GM23338 (cell line): Measurements from ENCODE around the gene CDCP1. TPM values are rescaled to one million over a fixed set of nuclear protein-coding genes. Genes with fewer than 3 reads are reported as not detected.

Source experiments
- ATAC-seq: fragments of 200-7000 bp; cut with Tn5 transposase; 3 replicates; pipeline ENCODE4 v1.9.1; 2020
- DNase-seq: peaks from one replicate; pipeline ENCODE4 v3.0.0-alpha.2; 2015; ENCODE audit warnings: low spot score
- H2AFZ ChIP-seq: fragments of 200-600 bp; sonication (generic); 2 replicates; pipeline ENCODE4 v1.8.0; 2016; ENCODE audit warnings: antibody characterized with exemption, mild to moderate bottlenecking, moderate library complexity
- H3F3A ChIP-seq: fragments of 200-600 bp; sonication (generic); replicated peaks from 2 replicates; pipeline ENCODE4 v1.8.0; 2017; ENCODE audit warnings: antibody characterized with exemption, mixed run types, low read depth
- H3K27ac ChIP-seq: fragments of 200-600 bp; sonication (generic); 2 replicates; pipeline ENCODE4 v1.6.1; 2016; ENCODE audit warnings: low read depth
- H3K27me3 ChIP-seq: fragments of 200-600 bp; sonication (generic); 2 replicates; pipeline ENCODE4 v1.8.0; 2016; ENCODE audit warnings: mild to moderate bottlenecking, mixed run types, moderate library complexity; ENCODE audit not compliant: insufficient read depth
- H3K36me3 ChIP-seq: fragments of 200-600 bp; sonication (generic); 2 replicates; pipeline ENCODE4 v1.8.0; 2016; ENCODE audit warnings: mild to moderate bottlenecking; ENCODE audit not compliant: insufficient read depth
- H3K4me1 ChIP-seq: fragments of 200-600 bp; sonication (generic); 2 replicates; pipeline ENCODE4 v1.8.0; 2016; ENCODE audit warnings: mild to moderate bottlenecking, moderate library complexity; ENCODE audit not compliant: insufficient read depth
- H3K4me2 ChIP-seq: fragments of 200-600 bp; sonication (generic); 2 replicates; pipeline ENCODE4 v1.7.1; 2017; ENCODE audit warnings: mixed run types
- H3K4me3 ChIP-seq: fragments of 200-600 bp; sonication (generic); 2 replicates; pipeline ENCODE4 v1.6.1; 2016; ENCODE audit warnings: mixed run types
- H3K79me2 ChIP-seq: fragments of 200-600 bp; sonication (generic); replicated peaks from 2 replicates; pipeline ENCODE4 v1.8.0; 2017; ENCODE audit warnings: mild to moderate bottlenecking; ENCODE audit not compliant: insufficient read depth
- H3K9me2 ChIP-seq: fragments of 200-600 bp; sonication (generic); 2 replicates; pipeline ENCODE4 v1.8.0; 2017; ENCODE audit not compliant: insufficient read depth
- H4K20me1 ChIP-seq: fragments of 200-600 bp; sonication (generic); replicated peaks from 2 replicates; pipeline ENCODE4 v1.8.0; 2017; ENCODE audit warnings: mild to moderate bottlenecking; ENCODE audit not compliant: insufficient read depth
- H3K27ac Mint-ChIP-seq: 2 replicates; pipeline ENCODE4 v1.8.0; 2020; ENCODE audit warnings: inconsistent platforms, mild to moderate bottlenecking, moderate library complexity, mixed read lengths
- H3K27me3 Mint-ChIP-seq: 3 replicates; pipeline ENCODE4 v1.8.0; 2022; ENCODE audit warnings: low read depth, mild to moderate bottlenecking, moderate library complexity, mixed read lengths, inconsistent platforms; ENCODE audit not compliant: insufficient read depth, poor library complexity
- H3K36me3 Mint-ChIP-seq: 3 replicates; pipeline ENCODE4 v1.8.0; 2021; ENCODE audit warnings: low read depth, mild to moderate bottlenecking, inconsistent platforms, moderate library complexity, mixed read lengths
- H3K4me1 Mint-ChIP-seq: 3 replicates; pipeline ENCODE4 v1.8.0; 2020; ENCODE audit warnings: mild to moderate bottlenecking, inconsistent platforms, mixed read lengths
- H3K4me3 Mint-ChIP-seq: 3 replicates; pipeline ENCODE4 v1.8.0; 2021; ENCODE audit warnings: moderate library complexity, mild to moderate bottlenecking, inconsistent platforms, mixed read lengths
- H3K9me3 Mint-ChIP-seq: 3 replicates; pipeline ENCODE4 v1.8.0; 2020; ENCODE audit warnings: moderate library complexity, mild to moderate bottlenecking, inconsistent platforms, mixed read lengths
- CREB1 ChIP-seq: fragments of 250-450 bp; sonication (Bioruptor Pico); IDR thresholded peaks from 2 replicates; pipeline ENCODE4 v1.5.0; 2020; ENCODE audit warnings: low read depth, mild to moderate bottlenecking, moderate library complexity
- EZH2 ChIP-seq: fragments of 200-600 bp; sonication (generic); IDR thresholded peaks from one replicate; pipeline ENCODE4 v1.8.0; 2017; ENCODE audit warnings: antibody characterized with exemption, mild to moderate bottlenecking, low read depth; ENCODE audit not compliant: unreplicated experiment
- EZH2phosphoT487 ChIP-seq: fragments of 200-600 bp; sonication (generic); IDR thresholded peaks from one replicate; pipeline ENCODE4 v1.8.1; 2018; ENCODE audit warnings: antibody characterized with exemption; ENCODE audit not compliant: unreplicated experiment
- JUNB ChIP-seq: IDR thresholded peaks from one replicate; pipeline ENCODE4 v1.6.1; 2016; ENCODE audit warnings: antibody characterized with exemption; ENCODE audit not compliant: unreplicated experiment
- NANOG ChIP-seq: IDR thresholded peaks from 2 replicates; pipeline ENCODE4 v1.6.1; 2016; ENCODE audit warnings: antibody characterized with exemption, borderline replicate concordance
- POLR2AphosphoS5 ChIP-seq: IDR thresholded peaks from 2 replicates; pipeline ENCODE4 v1.6.1; 2016; ENCODE audit warnings: antibody characterized with exemption, low read depth
- STAT1 ChIP-seq: IDR thresholded peaks from one replicate; pipeline ENCODE4 v1.6.1; 2016; ENCODE audit warnings: antibody characterized with exemption; ENCODE audit not compliant: unreplicated experiment
- ZNF114 ChIP-seq: fragments of 250-450 bp; sonication (Bioruptor Pico); IDR thresholded peaks from 2 replicates; pipeline ENCODE4 v1.5.0; 2020; ENCODE audit warnings: mild to moderate bottlenecking, moderate library complexity
- ZNF331 ChIP-seq: fragments of 250-450 bp; sonication (Bioruptor Pico); IDR thresholded peaks from 2 replicates; pipeline ENCODE4 v1.5.0; 2020; ENCODE audit warnings: low read depth, mild to moderate bottlenecking, moderate library complexity
- polyA plus RNA-seq: library from polyadenylated mRNA; unstranded; fragments of >200 nt; fragmentation: Nextera tagmentation; extraction: Ambion mirVana; gene quantifications from 2 replicates; pipeline ENCODE4 v1.2.1, GENCODE V29; 2016
- total RNA-seq: library from RNA; depleted of rRNA; stranded (reverse); fragments of >200 nt; shearing (Covaris generic); gene quantifications from 2 replicates; pipeline ENCODE4 v1.2.3, GENCODE V29; 2014
- TF ChIP-seq, protein P1 (sequence below), 2 experiments: fragments of 200-600 bp in 1 of 2; sonication (generic) in 1 of 2; conservative IDR thresholded peaks; 2 replicates each; pipeline versions ENCODE4 v1.5.1 to v1.6.1; 2016 to 2017; ENCODE audit warnings: antibody characterized with exemption in 2 of 2, low read depth in 2 of 2, mild to moderate bottlenecking in 2 of 2, moderate library complexity in 1 of 2
- TF ChIP-seq, protein P2 (sequence below): IDR thresholded peaks from 2 replicates; pipeline ENCODE4 v1.6.1; 2016; ENCODE audit warnings: antibody characterized with exemption
- TF ChIP-seq, protein P3 (sequence below): fragments of 250-450 bp; sonication (Bioruptor Pico); IDR thresholded peaks from 2 replicates; pipeline ENCODE4 v1.5.0; 2020; ENCODE audit warnings: mild to moderate bottlenecking, moderate library complexity
- TF ChIP-seq, protein P4 (sequence below): IDR thresholded peaks from one replicate; pipeline ENCODE4 v1.6.1; 2018; ENCODE audit warnings: antibody characterized with exemption; ENCODE audit not compliant: unreplicated experiment

The CDCP1 gene
- total and polyA plus RNA-seq, 2 experiments from 2014 or later: 7.7 to 20.1 TPM

DNA sequence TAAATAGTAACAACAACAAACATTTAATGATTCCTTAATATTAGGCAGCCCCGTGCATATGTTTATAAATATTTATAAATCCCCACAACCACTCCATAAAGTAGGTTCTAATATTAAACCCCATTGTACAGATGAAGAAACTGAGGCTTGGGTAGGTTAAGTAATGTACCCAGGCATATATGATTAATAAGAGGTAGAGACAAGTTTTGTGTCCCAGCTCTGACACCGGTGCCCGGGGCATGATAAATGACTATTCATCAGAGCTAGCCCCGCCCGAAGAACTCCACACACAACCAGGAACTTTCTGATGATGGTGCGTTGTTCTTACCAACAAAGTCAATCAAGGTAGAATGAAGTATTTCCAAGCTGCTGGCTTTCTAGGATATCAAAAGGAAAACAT, 19.4 kb downstream of the CDCP1 start:
- Histone ChIP-seq H3K4me3 (no peak overlapping the region), H3F3A (no peaks in the 10 kb centered on the region), H3K27me3 (no peaks in the 10 kb centered on the region), H3K79me2 (peaks cover 27% of the 10 kb centered on the region), H3K27ac (no peak overlapping the region), H3K4me2 (no peak overlapping the region), H3K9me2 (no peaks in the 10 kb centered on the region), H2AFZ (no peak overlapping the region), H3K36me3 (no peaks in the 10 kb centered on the region), H3K4me1 (no peaks in the 10 kb centered on the region), H4K20me1 (peaks cover 23% of the 10 kb centered on the region)
- H3K36me3 Mint-ChIP-seq: no peaks in the 10 kb centered on the region
- ATAC-seq (no peak), DNase-seq (no peak)
- no peak for TF ChIP-seq POLR2AphosphoS5
- TF ChIP-seq STAT1: no peak
- no peak for TF ChIP-seq CREB1
- TF ChIP-seq, protein P1, sequence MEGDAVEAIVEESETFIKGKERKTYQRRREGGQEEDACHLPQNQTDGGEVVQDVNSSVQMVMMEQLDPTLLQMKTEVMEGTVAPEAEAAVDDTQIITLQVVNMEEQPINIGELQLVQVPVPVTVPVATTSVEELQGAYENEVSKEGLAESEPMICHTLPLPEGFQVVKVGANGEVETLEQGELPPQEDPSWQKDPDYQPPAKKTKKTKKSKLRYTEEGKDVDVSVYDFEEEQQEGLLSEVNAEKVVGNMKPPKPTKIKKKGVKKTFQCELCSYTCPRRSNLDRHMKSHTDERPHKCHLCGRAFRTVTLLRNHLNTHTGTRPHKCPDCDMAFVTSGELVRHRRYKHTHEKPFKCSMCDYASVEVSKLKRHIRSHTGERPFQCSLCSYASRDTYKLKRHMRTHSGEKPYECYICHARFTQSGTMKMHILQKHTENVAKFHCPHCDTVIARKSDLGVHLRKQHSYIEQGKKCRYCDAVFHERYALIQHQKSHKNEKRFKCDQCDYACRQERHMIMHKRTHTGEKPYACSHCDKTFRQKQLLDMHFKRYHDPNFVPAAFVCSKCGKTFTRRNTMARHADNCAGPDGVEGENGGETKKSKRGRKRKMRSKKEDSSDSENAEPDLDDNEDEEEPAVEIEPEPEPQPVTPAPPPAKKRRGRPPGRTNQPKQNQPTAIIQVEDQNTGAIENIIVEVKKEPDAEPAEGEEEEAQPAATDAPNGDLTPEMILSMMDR (conservative IDR thresholded peaks at IDR 0.05; ENCODE audit: low read depth in 2 of 2): no peak
- TF ChIP-seq ZNF114 (CRISPR knock-in tag): no peak
- TF ChIP-seq EZH2phosphoT487: no peak
- TF ChIP-seq, protein P2, sequence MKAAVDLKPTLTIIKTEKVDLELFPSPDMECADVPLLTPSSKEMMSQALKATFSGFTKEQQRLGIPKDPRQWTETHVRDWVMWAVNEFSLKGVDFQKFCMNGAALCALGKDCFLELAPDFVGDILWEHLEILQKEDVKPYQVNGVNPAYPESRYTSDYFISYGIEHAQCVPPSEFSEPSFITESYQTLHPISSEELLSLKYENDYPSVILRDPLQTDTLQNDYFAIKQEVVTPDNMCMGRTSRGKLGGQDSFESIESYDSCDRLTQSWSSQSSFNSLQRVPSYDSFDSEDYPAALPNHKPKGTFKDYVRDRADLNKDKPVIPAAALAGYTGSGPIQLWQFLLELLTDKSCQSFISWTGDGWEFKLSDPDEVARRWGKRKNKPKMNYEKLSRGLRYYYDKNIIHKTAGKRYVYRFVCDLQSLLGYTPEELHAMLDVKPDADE: no peak
- TF ChIP-seq, protein P3, sequence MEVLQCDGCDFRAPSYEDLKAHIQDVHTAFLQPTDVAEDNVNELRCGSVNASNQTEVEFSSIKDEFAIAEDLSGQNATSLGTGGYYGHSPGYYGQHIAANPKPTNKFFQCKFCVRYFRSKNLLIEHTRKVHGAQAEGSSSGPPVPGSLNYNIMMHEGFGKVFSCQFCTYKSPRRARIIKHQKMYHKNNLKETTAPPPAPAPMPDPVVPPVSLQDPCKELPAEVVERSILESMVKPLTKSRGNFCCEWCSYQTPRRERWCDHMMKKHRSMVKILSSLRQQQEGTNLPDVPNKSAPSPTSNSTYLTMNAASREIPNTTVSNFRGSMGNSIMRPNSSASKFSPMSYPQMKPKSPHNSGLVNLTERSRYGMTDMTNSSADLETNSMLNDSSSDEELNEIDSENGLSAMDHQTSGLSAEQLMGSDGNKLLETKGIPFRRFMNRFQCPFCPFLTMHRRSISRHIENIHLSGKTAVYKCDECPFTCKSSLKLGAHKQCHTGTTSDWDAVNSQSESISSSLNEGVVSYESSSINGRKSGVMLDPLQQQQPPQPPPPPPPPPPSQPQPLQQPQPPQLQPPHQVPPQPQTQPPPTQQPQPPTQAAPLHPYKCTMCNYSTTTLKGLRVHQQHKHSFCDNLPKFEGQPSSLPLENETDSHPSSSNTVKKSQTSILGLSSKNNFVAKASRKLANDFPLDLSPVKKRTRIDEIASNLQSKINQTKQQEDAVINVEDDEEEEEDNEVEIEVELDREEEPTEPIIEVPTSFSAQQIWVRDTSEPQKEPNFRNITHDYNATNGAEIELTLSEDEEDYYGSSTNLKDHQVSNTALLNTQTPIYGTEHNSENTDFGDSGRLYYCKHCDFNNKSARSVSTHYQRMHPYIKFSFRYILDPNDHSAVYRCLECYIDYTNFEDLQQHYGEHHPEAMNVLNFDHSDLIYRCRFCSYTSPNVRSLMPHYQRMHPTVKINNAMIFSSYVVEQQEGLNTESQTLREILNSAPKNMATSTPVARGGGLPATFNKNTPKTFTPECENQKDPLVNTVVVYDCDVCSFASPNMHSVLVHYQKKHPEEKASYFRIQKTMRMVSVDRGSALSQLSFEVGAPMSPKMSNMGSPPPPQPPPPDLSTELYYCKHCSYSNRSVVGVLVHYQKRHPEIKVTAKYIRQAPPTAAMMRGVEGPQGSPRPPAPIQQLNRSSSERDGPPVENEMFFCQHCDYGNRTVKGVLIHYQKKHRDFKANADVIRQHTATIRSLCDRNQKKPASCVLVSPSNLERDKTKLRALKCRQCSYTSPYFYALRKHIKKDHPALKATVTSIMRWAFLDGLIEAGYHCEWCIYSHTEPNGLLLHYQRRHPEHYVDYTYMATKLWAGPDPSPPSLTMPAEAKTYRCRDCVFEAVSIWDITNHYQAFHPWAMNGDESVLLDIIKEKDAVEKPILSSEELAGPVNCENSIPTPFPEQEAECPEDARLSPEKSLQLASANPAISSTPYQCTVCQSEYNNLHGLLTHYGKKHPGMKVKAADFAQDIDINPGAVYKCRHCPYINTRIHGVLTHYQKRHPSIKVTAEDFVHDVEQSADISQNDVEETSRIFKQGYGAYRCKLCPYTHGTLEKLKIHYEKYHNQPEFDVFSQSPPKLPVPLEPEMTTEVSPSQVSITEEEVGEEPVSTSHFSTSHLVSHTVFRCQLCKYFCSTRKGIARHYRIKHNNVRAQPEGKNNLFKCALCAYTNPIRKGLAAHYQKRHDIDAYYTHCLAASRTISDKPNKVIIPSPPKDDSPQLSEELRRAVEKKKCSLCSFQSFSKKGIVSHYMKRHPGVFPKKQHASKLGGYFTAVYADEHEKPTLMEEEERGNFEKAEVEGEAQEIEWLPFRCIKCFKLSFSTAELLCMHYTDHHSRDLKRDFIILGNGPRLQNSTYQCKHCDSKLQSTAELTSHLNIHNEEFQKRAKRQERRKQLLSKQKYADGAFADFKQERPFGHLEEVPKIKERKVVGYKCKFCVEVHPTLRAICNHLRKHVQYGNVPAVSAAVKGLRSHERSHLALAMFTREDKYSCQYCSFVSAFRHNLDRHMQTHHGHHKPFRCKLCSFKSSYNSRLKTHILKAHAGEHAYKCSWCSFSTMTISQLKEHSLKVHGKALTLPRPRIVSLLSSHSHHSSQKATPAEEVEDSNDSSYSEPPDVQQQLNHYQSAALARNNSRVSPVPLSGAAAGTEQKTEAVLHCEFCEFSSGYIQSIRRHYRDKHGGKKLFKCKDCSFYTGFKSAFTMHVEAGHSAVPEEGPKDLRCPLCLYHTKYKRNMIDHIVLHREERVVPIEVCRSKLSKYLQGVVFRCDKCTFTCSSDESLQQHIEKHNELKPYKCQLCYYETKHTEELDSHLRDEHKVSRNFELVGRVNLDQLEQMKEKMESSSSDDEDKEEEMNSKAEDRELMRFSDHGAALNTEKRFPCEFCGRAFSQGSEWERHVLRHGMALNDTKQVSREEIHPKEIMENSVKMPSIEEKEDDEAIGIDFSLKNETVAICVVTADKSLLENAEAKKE (CRISPR knock-in tag): no peak
- TF ChIP-seq JUNB: no peak
- TF ChIP-seq ZNF331 (CRISPR knock-in tag): no peak
- TF ChIP-seq EZH2: no peak
- TF ChIP-seq, protein P4, sequence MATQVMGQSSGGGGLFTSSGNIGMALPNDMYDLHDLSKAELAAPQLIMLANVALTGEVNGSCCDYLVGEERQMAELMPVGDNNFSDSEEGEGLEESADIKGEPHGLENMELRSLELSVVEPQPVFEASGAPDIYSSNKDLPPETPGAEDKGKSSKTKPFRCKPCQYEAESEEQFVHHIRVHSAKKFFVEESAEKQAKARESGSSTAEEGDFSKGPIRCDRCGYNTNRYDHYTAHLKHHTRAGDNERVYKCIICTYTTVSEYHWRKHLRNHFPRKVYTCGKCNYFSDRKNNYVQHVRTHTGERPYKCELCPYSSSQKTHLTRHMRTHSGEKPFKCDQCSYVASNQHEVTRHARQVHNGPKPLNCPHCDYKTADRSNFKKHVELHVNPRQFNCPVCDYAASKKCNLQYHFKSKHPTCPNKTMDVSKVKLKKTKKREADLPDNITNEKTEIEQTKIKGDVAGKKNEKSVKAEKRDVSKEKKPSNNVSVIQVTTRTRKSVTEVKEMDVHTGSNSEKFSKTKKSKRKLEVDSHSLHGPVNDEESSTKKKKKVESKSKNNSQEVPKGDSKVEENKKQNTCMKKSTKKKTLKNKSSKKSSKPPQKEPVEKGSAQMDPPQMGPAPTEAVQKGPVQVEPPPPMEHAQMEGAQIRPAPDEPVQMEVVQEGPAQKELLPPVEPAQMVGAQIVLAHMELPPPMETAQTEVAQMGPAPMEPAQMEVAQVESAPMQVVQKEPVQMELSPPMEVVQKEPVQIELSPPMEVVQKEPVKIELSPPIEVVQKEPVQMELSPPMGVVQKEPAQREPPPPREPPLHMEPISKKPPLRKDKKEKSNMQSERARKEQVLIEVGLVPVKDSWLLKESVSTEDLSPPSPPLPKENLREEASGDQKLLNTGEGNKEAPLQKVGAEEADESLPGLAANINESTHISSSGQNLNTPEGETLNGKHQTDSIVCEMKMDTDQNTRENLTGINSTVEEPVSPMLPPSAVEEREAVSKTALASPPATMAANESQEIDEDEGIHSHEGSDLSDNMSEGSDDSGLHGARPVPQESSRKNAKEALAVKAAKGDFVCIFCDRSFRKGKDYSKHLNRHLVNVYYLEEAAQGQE: no peak
- TF ChIP-seq NANOG: no peak
- no peak overlapping the region for H3K4me3 Mint-ChIP-seq
- H3K27ac Mint-ChIP-seq: no peak overlapping the region
- no peaks in the 10 kb centered on the region for H3K9me3 Mint-ChIP-seq
- H3K4me1 Mint-ChIP-seq: peaks cover 3% of the 10 kb centered on the region; the same call in 1 of the 3 replicates
- no peaks in the 10 kb centered on the region for H3K27me3 Mint-ChIP-seq
